GM13977 (cell line): Measurements from ENCODE around the gene ANAPC5.
"Not testable (repeated sequence)": the region's sequence is repeated elsewhere in the genome, so short reads cannot be mapped to it uniquely, and the experiment has no call there.

Source experiments
- DNase-seq: peaks from one replicate; pipeline ENCODE4 v3.0.0; 2012; ENCODE audit warnings: low spot score
- CTCF ChIP-seq: IDR thresholded peaks from 2 replicates; pipeline ENCODE4 v1.5.1; 2012; ENCODE audit warnings: mild to moderate bottlenecking, control low read depth; ENCODE audit not compliant: insufficient read depth; ENCODE audit errors: extremely low read depth, missing control alignments
- in situ Hi-C: fragments of 300-500 bp; cut with MboI; formaldehyde crosslinking; loops from one replicate; pipeline ENCODE4 v1.12.0; 2022; ENCODE audit warnings: low sequenced_read_pairs, low pct_unique_long_range_greater_than_20kb, mixed read lengths, inconsistent platforms; ENCODE audit not compliant: unreplicated experiment

Gene ANAPC5

GRCh38 chr12:121392325-121392716 is 40.1 kb upstream of the ANAPC5 start:
- no peak for TF ChIP-seq CTCF
- no peak for DNase-seq
- in situ Hi-C loops, result no loop called here

GRCh38 chr12:121391619-121392324 is 39.6 kb upstream of the ANAPC5 start:
- in situ Hi-C loops, result no loop called here
- no peak for TF ChIP-seq CTCF

DNA sequence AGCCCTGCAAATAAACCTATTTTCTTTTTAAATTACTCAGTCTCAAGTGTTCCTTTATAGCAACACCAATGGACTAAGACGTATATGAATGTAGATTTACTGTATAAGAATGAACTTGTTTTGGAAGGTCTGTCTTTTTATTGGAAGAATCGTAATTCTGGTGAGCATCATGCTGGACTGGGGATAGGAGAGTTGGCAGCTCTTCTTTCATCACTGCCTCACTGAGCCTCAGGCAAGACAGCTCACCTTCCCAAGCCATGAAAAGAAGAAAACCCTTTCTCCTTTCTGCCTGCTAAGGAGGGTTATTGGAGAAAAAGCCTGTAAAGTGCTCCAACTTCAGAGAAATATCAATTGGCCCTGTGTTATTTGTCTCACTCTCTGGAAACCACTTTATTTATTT is 38.6 kb upstream of the ANAPC5 start:
- TF ChIP-seq CTCF, result no peak
- in situ Hi-C loops, result no loop called here
- no peak for DNase-seq

More at GRCh38 chr12:121391619-121392324, 39.6 kb upstream of the ANAPC5 start:
- DNase-seq, result peak; percentile 45

DNA sequence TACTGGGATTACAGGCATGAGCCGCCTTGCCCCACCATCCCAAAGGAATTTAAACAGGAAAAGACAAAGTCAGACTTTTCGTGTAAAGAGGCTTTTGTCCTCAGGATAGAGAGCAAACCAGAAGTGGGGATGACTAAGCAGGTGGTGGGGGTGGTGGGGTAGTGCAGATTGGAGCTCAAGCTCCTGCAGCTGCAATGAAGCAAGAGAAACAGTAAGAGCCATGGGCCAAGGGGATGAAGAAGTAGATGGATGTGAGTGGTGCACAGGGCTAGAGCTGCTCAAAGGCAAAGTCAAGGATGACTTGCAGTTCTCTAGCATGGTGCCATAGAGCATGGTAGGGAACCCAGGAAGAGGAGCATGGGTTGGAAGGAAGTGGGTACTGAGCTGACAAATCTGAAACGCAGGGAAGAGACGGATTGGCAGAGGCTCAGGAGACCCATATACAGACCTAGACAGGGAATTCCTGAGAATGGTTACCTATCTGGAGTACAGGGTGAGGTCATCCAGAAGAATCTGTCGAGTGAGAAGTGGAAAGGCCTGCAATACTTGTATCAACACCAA is 36.3 kb upstream of the ANAPC5 start:
- no peak for DNase-seq
- no peak for TF ChIP-seq CTCF
- in situ Hi-C loops, result no loop called here

GRCh38 chr12:121384891-121385290 is 32.7 kb upstream of the ANAPC5 start:
- in situ Hi-C loops, DNase-seq: not testable (repeated sequence)

- no peak for TF ChIP-seq CTCF
- DNase-seq, result no peak
Measured at GRCh38 chr12:121383601-121384021, 31.4 kb upstream of the ANAPC5 start.

GRCh38 chr12:121379945-121380344 is 27.7 kb upstream of the ANAPC5 start:
- no peak for TF ChIP-seq CTCF
- in situ Hi-C loops, result no loop called here
- no peak for DNase-seq

More at GRCh38 chr12:121383601-121384021, 31.4 kb upstream of the ANAPC5 start:
- in situ Hi-C loops, result no loop called here
